Trophoblast cell (in vitro differentiated cells and primary cell): ENCODE data around the gene RORC.

Experiments used
- DNase-seq, 2 donors: peaks; one replicate each; pipeline ENCODE4 v3.0.0-alpha.2; 2016
- H2AFZ ChIP-seq: 2 replicates; pipeline ENCODE4 v1.6.1; 2013; ENCODE audit warnings: low read length, moderate library complexity, mild to moderate bottlenecking; ENCODE audit not compliant: insufficient read depth, poor library complexity
- H2AK5ac ChIP-seq: 2 replicates; pipeline ENCODE4 v1.6.1; 2013; ENCODE audit warnings: mild to moderate bottlenecking, low read length
- H2BK120ac ChIP-seq: 2 replicates; pipeline ENCODE4 v1.6.1; 2013; ENCODE audit warnings: low read length, mild to moderate bottlenecking, moderate library complexity; ENCODE audit not compliant: insufficient read depth, poor library complexity
- H2BK12ac ChIP-seq: 2 replicates; pipeline ENCODE4 v1.6.1; 2013; ENCODE audit warnings: mild to moderate bottlenecking, low read length, moderate library complexity
- H2BK5ac ChIP-seq: 2 replicates; pipeline ENCODE4 v1.6.1; 2013; ENCODE audit warnings: low read length, low read depth, moderate library complexity, mild to moderate bottlenecking; ENCODE audit not compliant: poor library complexity
- H3K14ac ChIP-seq: 2 replicates; pipeline ENCODE4 v1.6.1; 2013; ENCODE audit warnings: mild to moderate bottlenecking, low read length
- H3K18ac ChIP-seq: 2 replicates; pipeline ENCODE4 v1.6.1; 2013; ENCODE audit warnings: mild to moderate bottlenecking, low read length
- H3K23ac ChIP-seq: 2 replicates; pipeline ENCODE4 v1.6.1; 2013; ENCODE audit warnings: low read length
- H3K27ac ChIP-seq: 2 replicates; pipeline ENCODE4 v1.5.1; 2013; ENCODE audit warnings: low read depth, mild to moderate bottlenecking, inconsistent platforms, low read length, moderate library complexity
- H3K27me3 ChIP-seq: 2 replicates; pipeline ENCODE4 v1.6.1; 2013; ENCODE audit warnings: inconsistent platforms, mild to moderate bottlenecking, low read length, moderate library complexity; ENCODE audit not compliant: insufficient read depth
- H3K36me3 ChIP-seq, 2 experiments: 1 replicate in 1 of 2; 2 replicates in 1 of 2; pipeline ENCODE4 v1.6.1; 2013; ENCODE audit warnings: low read length in 2 of 2, mild to moderate bottlenecking in 2 of 2, moderate library complexity in 1 of 2; ENCODE audit not compliant: insufficient read depth in 2 of 2, control insufficient read depth in 1 of 2
- H3K4ac ChIP-seq: 2 replicates; pipeline ENCODE4 v1.6.1; 2013; ENCODE audit warnings: low read depth, mild to moderate bottlenecking, low read length, moderate library complexity
- H3K4me1 ChIP-seq, 2 experiments: 1 replicate in 1 of 2; 2 replicates in 1 of 2; pipeline ENCODE4 v1.6.1; 2013; ENCODE audit warnings: low read length in 2 of 2, mild to moderate bottlenecking in 2 of 2, moderate library complexity in 1 of 2; ENCODE audit not compliant: insufficient read depth in 2 of 2, control insufficient read depth in 1 of 2
- H3K4me2 ChIP-seq: 2 replicates; pipeline ENCODE4 v1.6.1; 2013; ENCODE audit warnings: inconsistent platforms, mild to moderate bottlenecking, low read length, moderate library complexity
- H3K4me3 ChIP-seq: 2 replicates; pipeline ENCODE4 v1.5.1; 2013; ENCODE audit warnings: mild to moderate bottlenecking, low read depth, low read length, inconsistent platforms
- H3K79me1 ChIP-seq: one replicate; pipeline ENCODE4 v1.6.1; 2013; ENCODE audit warnings: low read length
- H3K79me2 ChIP-seq: 2 replicates; pipeline ENCODE4 v1.6.1; 2013; ENCODE audit warnings: low read length, mild to moderate bottlenecking; ENCODE audit not compliant: control insufficient read depth, insufficient read depth, poor library complexity
- H3K9ac ChIP-seq: 2 replicates; pipeline ENCODE4 v1.6.1; 2013; ENCODE audit warnings: mild to moderate bottlenecking, low read length
- H3K9me3 ChIP-seq: 2 replicates; pipeline ENCODE4 v1.6.1; 2013; ENCODE audit warnings: low read depth, mild to moderate bottlenecking, control low read depth, inconsistent platforms, low read length; ENCODE audit not compliant: insufficient read depth
- H4K12ac ChIP-seq: 2 replicates; pipeline ENCODE4 v1.6.1; 2013; ENCODE audit warnings: low read depth, mild to moderate bottlenecking, low read length, moderate library complexity
- H4K8ac ChIP-seq: 2 replicates; pipeline ENCODE4 v1.6.1; 2013; ENCODE audit warnings: low read depth, mild to moderate bottlenecking, low read length, moderate library complexity
- H4K91ac ChIP-seq: one replicate; pipeline ENCODE4 v1.6.1; 2013; ENCODE audit warnings: low read depth, mild to moderate bottlenecking, low read length, moderate library complexity
- WGBS: extraction: QIAGEN DNeasy Blood & Tissue Kit; methylation state at CpG from one replicate; pipeline ENCODE4 v1.1.7; 2013; ENCODE audit warnings: missing lambda C conversion rate; ENCODE audit not compliant: insufficient read length, insufficient coverage; ENCODE audit errors: extremely low coverage; 5-methylcytosine and 5-hydroxymethylcytosine counted together

The RORC gene

DNA sequence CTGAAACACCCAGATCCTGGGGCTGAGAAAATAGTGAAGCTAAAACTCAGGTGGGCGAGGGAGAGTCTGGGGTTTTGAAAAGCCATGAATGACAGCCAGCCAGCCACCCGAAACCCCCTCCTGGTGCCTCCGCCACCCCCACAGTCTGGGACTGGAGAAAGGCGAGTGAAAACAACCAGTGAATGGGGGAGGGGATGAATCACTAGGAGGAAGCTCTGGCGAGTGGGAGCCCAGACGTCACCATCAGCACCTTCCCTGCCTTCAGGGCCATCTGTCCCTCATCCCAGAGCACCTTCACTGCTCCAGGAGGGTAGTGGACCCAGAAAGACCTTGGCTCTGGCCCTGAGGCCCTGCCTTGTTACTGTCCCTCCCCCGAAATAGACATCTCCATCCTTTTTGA is 9.2 kb downstream of the RORC start:
- Histone ChIP-seq H4K12ac (no peak overlapping the region), H3K9me3 (no peaks in the 10 kb centered on the region), H3K4ac (no peak overlapping the region), H3K14ac (no peak overlapping the region), H2BK5ac (no peak overlapping the region), H2AFZ (no peak overlapping the region), H3K27me3 (no peaks in the 10 kb centered on the region), H3K4me1 (peaks cover 4 to 5% of the 10 kb centered on the region in 2 experiments), H3K79me2 (no peaks in the 10 kb centered on the region), H3K27ac (no peak overlapping the region), H3K79me1 (no peaks in the 10 kb centered on the region), H3K4me2 (no peak overlapping the region), H4K8ac (no peak overlapping the region), H3K4me3 (no peak overlapping the region), H3K9ac (no peak overlapping the region), H4K91ac (no peak overlapping the region), H2BK120ac (no peak overlapping the region), H2AK5ac (no peak overlapping the region), H3K23ac (no peak overlapping the region), H3K18ac (no peak overlapping the region), H2BK12ac (no peak overlapping the region), H3K36me3 (no peaks in the 10 kb centered on the region)
- WGBS, result no CpG with 5 or more reads among the region's 7 CpGs
- DNase-seq, result no peak

DNA sequence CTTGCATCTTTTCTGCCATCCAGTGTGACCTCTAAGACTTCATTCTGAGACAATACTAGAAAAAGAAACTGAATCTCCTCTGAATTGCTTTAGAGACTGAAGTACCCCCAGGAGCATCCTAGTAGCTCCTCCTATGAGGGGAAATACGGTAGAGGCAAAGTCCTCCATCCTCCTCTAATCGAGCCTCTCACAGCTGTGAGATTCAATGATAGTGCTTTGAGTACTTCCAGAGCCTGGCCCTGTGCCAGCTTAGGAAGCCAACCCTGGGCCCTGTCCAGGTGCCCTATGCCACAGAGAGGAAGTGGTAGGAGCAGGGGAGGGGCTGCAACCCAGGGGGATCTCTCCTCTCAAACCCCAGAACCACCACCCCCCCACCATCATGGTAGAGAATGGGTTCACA is 10.7 kb downstream of the RORC start:
- Histone ChIP-seq H3K9me3 (no peaks in the 10 kb centered on the region), H3K79me1 (no peaks in the 10 kb centered on the region), H2AK5ac (no peak overlapping the region), H3K27me3 (no peaks in the 10 kb centered on the region), H3K9ac (no peak overlapping the region), H3K4ac (no peak overlapping the region), H2BK12ac (no peak overlapping the region), H3K4me1 (peaks cover 4 to 5% of the 10 kb centered on the region in 2 experiments), H3K4me3 (no peak overlapping the region), H2AFZ (no peak overlapping the region), H3K79me2 (no peaks in the 10 kb centered on the region), H3K18ac (no peak overlapping the region), H3K27ac (no peak overlapping the region), H4K8ac (no peak overlapping the region), H2BK120ac (no peak overlapping the region), H4K91ac (no peak overlapping the region), H3K36me3 (no peaks in the 10 kb centered on the region), H3K4me2 (no peak overlapping the region), H4K12ac (no peak overlapping the region), H3K14ac (no peak overlapping the region), H3K23ac (no peak overlapping the region), H2BK5ac (no peak overlapping the region)
- no CpG with 5 or more reads among the region's 2 CpGs for WGBS
- no peak for DNase-seq

DNA sequence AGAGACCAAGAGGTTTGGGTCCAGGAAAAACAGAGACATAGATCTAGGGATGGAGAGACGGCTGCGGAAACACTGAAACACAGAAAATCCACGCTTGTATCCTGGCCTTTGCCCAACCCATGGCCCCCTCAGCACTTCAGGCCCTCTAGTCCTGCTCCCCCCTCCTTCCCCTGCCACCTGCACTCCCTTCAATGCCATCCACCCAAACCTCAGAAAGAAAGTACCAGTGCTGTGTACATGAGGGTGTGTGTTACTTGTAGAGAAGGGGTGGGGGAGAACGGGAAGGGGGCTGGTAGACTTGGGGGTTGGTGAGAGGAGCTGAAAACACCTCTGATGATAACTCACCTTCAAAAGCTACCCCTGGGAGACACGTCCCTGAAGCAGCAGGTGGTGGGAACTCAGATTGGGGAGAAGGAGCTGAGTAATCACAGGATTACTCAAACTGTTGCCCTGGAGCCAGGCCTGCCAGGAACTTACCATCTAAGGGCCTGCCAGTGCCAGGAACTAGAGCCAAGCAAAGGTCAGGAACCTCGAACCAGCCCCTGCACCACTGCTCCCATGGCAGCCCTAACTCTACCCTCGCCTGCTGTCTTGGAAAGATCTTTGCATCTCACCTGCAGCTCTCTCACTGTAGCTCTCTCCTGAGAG is 11.5 kb downstream of the RORC start:
- Histone ChIP-seq H3K4ac (no peak overlapping the region), H2AK5ac (no peak overlapping the region), H2AFZ (no peak overlapping the region), H4K8ac (no peak overlapping the region), H3K79me2 (no peaks in the 10 kb centered on the region), H3K27ac (no peak overlapping the region), H3K23ac (no peak overlapping the region), H2BK5ac (no peak overlapping the region), H3K4me2 (no peak overlapping the region), H2BK120ac (no peak overlapping the region), H4K12ac (no peak overlapping the region), H3K79me1 (no peaks in the 10 kb centered on the region), H3K9ac (no peak overlapping the region), H4K91ac (no peak overlapping the region), H3K18ac (no peak overlapping the region), H3K4me1 (peaks cover 4 to 5% of the 10 kb centered on the region in 2 experiments), H2BK12ac (no peak overlapping the region), H3K14ac (no peak overlapping the region), H3K9me3 (no peaks in the 10 kb centered on the region), H3K4me3 (no peak overlapping the region), H3K27me3 (no peaks in the 10 kb centered on the region), H3K36me3 (no peaks in the 10 kb centered on the region)
- WGBS, result no CpG with 5 or more reads among the region's 7 CpGs
- DNase-seq, result no peak

DNA sequence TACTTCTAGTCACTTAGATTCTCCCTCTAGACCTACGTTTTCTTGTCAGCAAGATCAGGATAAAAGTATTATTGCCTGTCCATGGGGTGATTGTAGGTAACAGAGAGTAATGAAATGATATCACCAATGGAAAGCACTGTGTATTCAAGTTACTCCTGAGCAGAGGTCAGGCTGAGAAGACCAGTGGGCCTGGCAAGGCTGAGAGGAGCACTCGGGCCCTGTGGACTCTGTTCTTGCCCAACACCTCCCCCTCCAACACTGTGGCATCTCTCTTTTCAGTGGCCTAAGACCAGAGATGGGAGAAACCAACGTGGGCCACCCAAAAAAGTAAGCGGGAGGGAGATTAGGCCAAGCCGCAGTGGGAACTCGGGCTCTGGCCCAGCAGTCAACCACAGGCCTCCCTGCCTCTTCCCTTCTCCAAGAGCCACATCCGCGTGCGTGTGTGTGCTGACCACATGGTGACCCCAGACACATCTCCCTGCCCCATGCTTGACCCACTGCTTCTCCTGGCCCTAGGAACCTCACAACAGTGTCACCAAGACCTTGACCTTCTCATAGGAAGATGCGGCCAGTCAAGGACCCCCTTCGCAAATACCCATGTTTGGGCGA is 12.3 kb downstream of the RORC start:
- Histone ChIP-seq H3K79me1 (no peaks in the 10 kb centered on the region), H3K4me3 (no peak overlapping the region), H3K9ac (no peak overlapping the region), H3K9me3 (no peaks in the 10 kb centered on the region), H2BK120ac (no peak overlapping the region), H3K36me3 (no peaks in the 10 kb centered on the region), H3K27ac (no peak overlapping the region), H4K12ac (no peak overlapping the region), H3K18ac (no peak overlapping the region), H3K27me3 (no peaks in the 10 kb centered on the region), H4K91ac (no peak overlapping the region), H3K14ac (no peak overlapping the region), H4K8ac (no peak overlapping the region), H2BK12ac (no peak overlapping the region), H2BK5ac (no peak overlapping the region), H3K4ac (no peak overlapping the region), H3K4me2 (no peak overlapping the region), H3K79me2 (no peaks in the 10 kb centered on the region), H3K23ac (no peak overlapping the region), H2AK5ac (no peak overlapping the region), H3K4me1 (peaks cover 4 to 5% of the 10 kb centered on the region in 2 experiments), H2AFZ (no peak overlapping the region)
- WGBS, result no CpG with 5 or more reads among the region's 12 CpGs
- no peak for DNase-seq
